ENCODE results near the gene MIF.
A peak's percentile ranks its signal among the peaks of the same experiment; 100 is the strongest.
"Not testable (repeated sequence)": the region's sequence is repeated elsewhere in the genome, so short reads cannot be mapped to it uniquely, and the experiment has no call there.

The MIF gene

DNA sequence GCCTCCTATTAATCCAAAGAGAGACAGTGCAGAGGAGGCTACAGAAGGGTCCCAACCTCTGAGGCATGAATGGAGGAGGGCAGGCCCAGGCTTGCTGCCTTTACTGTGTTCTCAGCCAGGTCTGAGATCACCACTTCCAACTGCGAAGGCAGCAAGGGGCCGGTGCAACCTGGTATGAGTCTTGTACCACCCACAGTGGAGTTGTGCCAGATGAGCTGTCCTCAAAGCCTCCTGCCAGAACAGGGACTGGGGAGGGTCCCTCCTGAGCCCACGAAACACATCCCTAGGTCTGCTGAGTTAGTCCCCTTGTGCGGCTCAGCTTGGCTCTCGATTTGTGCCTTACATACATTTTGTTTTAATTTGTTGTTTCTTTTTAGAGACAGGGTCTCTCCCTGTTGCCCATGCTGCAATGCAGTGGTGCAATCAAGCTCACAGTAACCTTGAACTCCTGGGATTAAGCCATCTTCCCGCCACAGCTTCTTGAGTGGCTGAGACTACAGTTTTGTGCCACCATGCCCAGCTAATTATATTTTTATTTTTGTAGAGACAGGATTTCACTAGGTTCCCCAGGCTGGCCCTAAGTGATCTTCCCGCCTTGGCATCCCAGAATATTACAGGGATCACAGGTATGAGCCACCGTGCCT, 9.3 kb downstream of the MIF start:
- DNase-seq (ENCODE audit: low read depth): no peak

DNA sequence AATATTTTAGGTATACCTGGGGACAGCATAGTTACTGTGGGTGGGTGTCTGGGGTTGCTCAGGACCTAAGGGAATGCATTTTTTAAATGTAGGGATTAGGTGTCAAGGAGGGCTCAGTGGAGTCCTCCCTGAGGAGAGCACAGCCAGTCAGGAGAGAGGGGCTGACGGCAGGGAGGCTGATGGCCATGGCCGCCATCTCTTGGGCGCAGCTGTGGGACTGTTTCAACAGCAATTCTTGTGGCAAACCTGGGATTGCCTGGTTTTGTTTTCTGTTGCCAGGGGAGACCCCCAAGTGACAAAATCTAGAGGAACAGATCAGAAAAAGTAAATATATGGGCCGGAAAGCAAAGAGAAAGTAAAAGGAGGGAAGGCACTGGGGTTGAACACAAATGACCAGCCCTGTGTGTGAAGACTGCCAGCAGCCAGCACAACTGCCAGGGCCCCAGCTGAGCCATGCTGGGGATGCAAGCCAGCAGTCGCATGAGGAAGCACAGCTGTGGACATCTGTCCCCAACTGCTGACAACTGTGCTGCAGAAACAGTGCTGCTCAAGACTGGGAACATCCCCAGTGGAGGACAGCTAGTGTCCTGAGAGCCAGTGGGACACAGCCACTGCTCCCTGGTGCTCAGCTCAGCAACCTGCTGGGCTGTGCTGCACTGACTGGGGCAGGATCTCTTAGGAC, 10.5 kb downstream of the MIF start:
- no peak for DNase-seq (ENCODE audit: low read depth)

DNA sequence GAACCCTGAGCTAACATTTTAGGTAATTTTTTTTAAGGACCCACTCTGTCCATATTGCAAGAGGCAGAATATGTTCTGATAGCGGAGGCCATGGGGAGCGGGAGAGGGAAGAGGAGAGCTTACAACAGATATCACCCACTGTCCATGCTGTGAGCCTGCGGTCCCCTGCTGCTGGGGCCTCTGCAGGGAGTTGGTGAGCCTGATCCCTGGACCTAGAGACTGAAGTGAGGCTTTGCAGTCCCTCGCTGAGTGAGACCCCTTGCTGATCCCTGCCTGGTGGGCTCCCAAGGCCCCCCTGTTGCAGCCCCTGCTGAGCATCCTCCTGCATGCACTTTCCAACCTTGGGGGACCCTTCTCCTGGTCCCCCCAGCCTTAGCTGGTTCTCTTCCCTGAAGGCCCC, 12.5 kb downstream of the MIF start:
- no peak for DNase-seq (ENCODE audit: low read depth)

DNA sequence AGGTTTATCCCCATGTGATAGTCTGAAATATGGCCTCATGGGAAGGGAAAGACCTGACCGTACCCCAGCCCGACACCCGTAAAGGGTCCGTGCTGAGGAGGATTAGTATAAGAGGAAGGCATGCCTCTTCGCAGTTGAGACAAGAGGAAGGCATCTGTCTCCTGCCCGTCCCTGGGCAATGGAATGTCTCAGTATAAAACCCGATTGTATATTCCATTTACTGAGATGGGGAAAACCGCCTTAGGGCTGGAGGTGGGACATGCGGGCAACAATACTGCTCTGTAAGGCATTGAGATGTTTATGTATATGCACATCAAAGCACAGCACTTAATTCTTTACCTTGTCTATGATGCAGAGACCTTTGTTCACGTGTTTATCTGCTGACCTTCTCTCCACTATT, 13.2 kb downstream of the MIF start:
- DNase-seq (ENCODE audit: low read depth): not testable (repeated sequence)

DNA sequence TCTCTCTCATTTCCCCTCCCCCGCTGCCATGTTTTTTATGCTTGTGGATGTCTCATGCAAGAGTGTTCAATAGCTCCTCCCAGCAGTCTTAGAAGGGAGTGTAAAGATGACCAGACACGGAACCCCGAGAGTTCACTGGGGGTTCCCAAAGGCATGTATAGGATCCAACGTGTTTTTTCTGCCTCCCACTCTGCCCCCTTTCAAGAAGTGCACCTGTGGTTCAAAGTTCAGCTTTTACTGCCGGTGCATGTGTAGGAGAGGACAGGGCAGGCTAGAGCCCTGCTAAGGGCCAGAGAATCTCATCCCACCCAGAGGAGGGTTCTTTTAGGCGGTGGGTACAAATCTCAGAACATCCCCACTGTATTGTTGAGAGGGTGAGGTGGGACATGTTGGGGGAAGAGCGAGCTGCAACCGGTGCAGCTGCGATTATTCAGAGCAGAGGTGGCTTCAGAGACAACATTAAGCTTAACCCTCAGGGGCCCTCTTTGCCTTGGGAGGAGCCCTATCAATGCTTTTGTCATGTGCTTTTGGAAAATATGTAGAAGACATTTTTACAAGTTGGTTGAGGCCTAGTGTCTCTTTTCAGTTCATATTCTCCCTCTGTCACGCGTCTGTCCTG, 14.5 kb downstream of the MIF start:
- no peak for DNase-seq (ENCODE audit: low read depth)

DNA sequence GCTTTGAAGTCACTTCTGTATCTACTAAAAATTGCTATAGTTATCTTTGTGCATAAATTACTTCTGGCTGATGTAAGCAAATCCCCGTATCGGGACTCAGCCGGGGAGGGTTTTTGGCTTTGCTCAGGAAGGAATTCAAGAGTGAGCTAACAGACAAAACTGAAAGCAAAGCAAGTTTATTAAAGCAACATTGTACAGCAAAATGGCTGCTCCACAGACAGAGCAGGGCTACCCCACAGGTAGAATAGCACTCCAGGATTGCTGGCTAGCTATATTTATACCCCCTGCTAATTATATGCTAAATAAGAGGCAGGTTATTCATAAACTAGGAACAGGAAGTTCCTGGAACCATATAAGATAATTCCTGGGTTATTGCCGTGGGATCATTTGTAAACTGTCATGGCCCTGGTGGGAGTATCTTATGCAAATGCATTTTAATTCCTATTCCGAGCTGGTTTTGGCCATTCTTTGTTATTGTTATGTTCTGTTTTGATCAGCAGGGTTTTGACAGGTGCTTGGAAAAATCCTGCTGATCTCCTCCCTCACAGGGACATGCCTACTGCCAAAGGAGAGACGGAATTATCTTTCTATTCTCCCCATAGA, 15.2 kb downstream of the MIF start:
- no peak for DNase-seq (ENCODE audit: low read depth)

DNA sequence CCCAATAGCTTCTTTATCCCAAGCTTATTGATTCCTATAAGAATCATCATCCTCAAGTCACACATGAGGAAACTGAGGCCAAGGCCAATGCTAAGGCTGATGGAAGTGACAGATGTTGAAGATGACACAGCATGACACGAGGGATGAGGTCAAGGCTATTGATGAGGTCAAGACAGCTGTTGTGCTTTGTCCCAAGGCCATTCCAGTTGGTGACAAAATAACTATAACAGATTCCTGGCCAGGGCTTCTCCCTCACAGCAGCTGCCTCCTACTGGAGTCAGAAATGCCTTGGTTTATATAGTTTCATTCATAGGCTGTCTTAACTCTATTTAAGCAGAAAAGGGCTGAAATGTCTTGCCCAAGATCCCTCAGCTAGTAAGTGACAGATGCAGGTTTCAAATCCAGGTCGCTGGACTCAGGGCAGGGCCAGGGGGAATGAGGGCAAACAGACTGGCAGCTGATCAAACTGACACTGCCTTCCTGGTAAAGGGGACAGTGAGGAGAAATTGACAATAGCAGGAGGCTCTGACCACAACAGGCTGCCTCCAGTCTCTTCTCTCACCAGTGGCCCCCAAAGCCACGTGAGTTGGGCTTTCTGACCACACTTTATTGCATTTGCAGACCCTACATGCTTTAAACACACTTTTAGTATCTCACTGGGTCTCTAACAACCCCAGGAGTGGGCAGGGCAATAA, 16.5 kb downstream of the MIF start:
- DNase-seq (ENCODE audit: low read depth): no peak

DNA sequence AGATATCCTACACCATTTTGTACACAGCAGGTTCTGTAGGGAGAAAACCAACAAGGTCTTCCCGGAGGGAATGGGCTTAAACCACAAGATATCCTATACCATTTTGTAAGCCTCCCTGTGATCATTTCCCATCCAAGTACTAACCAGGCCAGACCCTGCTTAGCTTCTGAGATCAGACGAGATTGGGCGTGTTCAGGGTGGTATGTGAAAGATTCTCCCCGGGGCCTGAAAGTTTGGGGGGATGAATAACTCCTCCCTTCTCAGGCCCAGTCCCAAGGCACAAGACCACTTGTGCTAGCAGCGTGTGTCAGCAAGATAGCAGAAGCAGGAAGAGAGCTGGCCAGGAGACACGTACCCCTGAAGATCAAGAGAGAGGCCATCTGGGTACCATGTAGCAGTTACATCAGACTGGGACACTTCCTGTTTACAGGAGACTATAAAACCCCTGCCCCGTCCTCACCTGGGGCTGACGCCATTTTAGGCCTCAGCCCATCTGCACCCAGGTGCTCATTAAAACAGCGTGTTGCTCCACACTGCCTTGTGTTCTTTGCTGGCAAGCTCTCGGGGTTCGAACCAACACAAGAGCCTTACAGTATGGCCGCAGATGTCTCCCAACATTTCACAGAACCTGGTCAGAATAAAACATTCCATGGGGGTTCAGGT, 17.3 kb downstream of the MIF start:
- DNase-seq (ENCODE audit: low read depth): no peak

DNA sequence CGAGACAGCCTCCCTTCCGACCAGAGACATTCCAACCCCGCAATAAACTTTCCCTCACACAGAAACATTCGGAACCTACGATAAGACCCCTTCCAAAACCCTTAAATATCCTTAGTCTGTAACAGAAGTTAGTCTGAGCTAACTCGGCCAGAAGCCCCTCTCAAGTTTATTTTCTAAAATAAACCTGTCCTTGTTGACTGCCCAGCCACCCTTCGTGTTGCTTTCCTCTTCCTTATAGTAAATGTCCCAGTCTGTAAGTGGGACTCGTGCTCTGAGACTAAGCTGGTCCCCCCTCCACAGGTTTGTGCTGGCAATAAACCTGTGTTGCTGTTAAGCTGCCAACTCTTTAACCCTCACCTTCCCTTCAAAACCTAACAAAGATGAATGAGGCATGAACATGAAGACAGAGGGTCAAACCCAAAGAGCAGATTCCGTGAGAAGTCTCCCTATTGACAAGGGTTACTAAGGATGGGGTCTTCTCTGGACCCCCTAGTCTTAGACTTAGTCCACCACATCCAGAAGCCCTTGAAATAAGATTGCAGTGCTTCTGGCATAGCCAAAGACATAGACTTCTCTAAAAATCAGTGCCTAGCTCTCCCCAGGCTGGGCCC, 18.2 kb downstream of the MIF start:
- DNase-seq (ENCODE audit: low read depth): no peak

DNA sequence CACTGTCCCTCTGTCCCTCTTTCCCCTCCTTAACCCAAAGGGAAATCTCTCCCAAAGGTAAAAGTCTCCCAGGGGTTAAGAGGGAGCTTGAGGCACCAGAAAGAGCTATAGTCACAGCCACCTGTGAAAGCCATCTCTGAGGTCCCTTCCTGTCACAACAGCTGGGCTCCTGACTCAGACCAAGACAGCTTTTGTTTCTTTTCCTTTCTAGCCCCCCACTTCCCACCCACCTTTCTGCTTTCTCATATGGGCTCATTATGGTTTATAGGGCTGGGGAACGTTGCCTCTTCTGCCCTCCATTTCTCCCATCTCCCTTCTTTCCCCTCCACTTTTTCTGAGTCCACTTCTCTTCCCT, 19.1 kb downstream of the MIF start:
- no peak for DNase-seq (ENCODE audit: low read depth)

DNA sequence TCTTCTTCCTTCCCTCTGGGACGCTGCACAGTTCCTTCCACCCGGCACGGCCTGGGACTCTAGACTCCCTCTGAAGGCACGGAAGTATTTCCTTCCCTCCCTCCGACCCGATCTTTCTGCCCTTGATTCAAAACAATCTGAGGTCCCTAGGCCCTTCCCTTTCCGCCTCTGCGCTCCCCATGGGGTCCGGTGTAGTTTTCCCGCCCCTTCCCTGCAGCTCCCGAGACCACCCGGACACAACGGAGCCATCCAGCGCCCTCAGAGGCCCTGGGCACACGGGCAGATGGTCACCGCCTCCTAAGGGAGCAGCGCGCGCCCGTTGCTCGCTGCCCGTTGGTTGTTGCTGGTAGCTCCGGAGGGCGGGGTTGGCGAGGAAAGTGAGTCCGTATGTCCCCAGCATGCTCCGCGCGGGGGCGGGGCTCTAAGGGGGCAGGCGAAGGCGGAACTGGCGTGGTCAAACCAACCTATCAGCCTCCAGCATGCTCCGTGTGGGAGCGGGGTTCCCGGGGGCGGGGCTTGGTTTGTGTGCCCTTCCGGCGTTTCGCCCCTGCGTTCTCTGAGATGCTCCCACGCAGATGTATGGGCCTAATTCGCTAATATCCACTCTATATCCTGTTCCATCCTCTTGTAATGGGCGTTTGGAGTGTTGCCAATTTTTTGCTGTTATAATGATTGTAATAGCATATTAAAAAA, 19.6 kb downstream of the MIF start:
- peak; percentile 99 for DNase-seq (ENCODE audit: low read depth)

DNA sequence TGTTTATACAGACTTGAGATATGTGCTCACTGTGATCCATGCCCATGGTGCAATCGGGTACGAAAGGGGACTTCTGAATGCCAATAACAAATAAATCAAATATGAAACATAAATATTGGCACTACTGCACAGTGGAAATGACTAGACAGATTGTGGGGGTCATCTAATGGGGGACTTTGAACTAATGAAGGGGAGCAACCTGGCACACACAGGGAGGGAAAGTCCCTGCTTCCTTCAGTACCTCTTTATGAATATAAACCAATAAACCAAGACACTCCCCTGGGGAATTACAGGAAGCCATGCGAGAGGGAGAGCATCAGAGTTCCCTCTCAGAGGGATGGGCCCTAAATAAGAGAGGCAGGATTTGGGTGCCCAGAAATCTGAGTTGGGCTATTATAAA, 21.1 kb downstream of the MIF start:
- no peak for DNase-seq (ENCODE audit: low read depth)

DNA sequence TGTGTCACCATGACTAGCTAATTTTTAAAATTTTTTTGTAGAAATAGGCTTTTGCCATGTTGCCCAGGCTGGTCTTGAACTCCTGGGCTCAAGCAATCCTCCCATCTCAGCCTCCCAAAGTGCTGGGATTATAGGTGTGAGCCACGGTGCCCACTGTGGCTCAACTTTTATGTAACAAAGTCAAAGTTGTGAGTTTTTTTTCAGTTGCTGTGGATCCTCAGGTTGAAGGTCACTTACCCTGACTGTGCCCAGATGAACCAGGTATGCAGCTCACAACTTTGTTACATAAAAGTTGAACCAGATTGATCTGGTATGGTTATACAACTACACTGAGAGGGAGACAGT, 26.1 kb downstream of the MIF start:
- not testable (repeated sequence) for DNase-seq (ENCODE audit: low read depth)

DNA sequence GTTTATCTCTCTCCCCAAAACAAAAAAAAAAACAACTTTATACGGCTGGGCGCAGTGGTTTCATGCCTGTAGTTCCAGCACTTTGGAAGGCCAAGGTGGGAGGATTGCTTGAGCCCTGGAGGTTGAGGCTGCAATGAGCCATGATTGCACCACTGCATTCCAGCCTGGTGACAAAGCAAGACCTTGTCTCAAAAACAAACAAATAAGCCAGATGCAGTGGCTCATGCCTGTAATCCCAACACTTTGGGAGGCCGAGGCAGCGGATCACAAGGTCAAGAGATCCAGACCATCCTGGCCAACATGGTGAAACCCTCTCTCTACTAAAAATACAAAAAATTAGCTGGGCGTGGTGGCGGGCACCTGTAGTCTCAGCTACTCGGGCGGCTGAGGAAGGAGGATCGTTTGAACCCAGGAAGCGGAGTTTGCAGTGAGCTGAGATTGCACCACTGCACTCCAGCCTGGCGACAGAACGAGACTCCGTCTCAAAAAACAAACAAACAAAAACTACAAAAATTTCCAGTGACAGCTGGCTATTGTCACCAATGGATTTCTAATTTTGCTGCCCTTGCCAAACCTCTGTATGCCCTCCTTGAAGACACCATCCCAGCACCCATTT, 27.5 kb downstream of the MIF start:
- peak; percentile 39 for DNase-seq (ENCODE audit: low read depth)

DNA sequence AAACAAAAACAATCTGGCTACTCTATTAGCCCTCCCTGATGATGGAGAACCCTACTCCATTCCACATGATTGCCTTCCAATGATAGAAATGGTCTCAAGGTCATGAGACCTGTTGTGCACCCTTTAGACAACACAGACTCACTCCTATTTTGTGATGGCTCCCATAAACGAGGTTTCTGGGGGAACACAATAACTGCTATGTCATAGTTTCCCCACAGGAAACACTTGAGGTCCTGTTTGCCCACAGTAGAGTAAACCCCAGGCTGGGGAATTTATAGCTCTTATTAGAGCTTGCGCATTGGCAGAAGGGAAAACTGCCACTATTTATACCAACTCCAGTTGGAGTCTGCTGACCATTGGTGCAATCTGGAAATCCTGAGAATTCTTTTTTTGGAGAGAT, 28.7 kb downstream of the MIF start:
- DNase-seq (ENCODE audit: low read depth): no peak

DNA sequence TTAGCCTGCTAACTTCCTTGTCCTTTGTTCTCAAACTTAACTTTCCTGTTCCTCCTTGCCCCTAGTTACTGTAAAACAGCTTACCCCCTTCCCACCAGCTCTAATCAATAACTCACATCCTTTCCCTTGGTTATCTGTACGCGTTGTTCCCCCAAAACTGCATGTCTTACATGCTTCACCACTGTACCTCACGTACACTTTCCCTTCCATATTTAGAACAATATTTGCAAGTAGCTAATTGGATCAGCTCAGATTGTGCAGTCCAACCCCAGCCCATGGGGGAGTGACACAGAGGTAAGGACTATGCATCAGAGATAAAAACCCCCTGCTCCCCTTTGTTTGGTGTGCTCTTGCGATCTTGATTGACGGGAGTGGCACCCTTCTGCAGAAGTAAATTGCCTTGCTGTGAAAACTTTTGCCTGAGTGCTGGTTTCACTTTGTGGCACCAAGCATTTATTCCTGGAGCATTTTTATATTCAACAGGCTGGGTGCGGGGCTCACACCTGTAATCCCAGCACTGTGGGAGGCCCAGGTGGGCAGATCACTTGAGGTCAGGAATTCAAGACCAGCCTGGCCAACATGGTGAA, 30.9 kb downstream of the MIF start:
- DNase-seq (ENCODE audit: low read depth): no peak

DNA sequence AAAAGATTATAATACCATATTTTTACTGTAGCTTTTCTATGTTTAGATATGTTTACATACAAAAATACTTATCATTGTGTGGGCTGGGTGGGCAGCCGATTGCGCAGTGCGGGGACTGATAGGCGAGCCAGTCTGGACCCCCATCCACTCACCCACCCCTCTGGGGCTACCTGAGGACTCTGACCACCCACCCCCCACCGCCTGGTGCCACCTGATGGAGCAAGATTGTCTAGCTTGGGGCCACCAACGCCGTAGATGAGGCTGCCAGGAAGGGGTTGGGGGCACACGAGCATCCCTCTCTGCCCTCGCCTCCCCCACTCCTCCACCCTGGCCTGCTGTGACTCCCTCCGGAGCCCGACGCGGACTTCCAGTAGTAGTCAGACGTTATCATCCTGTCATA, 32.4 kb downstream of the MIF start:
- no peak for DNase-seq (ENCODE audit: low read depth)

DNA sequence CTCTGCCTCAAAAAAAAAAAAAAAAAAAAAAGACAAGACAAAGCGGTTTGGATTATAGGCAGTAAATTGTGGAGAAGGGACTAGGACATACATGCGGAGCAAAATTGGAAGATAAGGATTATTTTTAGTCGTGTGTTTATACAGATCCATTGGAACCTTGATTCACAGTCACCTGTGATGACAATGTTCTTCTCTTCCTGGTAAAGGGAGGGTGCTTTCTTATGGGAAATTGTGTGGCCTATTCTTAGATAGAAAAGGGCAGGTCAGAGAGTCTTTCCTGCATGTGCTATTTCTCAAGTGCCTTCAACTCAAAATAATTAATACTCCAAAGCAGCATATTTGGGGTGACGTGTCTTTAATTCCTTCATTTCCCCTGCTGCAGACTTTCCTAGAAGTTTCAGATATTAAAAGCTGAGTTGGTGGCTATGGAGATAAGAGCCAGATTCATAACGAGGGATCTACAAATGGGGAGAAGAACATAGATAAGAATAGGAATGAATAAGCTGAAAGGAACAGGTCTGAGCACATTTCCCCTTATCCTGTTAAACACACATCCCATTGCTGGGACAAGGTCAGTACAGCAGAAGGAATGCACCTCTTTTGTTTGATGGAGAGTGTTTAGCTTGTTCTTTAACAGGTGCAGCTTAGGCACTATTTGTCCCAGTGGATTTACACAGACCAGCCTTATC, 44.3 kb downstream of the MIF start:
- DNase-seq (ENCODE audit: low read depth): no peak

DNA sequence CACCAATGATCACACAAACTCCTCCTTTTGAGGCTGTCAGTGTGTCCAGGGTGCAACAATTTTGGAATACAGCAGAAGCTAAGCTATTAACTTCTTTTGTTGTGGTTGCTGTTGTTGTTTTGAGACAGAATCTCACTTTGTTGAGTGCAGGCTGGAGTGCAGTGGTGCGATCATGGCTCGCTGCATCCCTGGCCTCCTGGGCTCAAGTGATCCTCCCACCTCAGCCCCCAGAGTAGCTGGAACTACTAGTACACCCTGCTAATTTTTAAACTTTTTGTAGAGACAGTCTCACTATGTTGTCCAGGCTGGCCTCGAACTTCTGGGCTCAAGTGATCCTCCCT, 44.8 kb downstream of the MIF start:
- DNase-seq (ENCODE audit: low read depth): no peak

DNA sequence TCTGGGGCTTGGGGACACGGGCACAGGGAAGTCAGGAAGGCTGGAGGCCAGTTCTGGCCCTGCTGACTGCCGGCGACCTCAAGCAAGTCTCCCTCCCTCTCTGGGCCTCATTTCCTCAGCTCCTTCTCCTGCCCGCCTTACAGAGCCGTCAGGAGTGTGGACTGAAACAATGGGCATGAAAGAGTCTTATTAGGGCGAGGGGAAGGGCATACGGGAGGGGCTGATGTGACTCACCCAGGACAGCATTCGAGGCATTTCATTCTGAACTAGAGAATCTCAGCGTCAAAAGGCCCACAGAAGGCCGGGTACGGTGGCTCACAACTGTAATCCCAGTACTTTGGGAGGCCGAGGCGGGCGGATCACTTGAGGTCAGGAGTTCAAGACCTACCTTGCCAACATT, 46.0 kb downstream of the MIF start:
- not testable (repeated sequence) for DNase-seq (ENCODE audit: low read depth)
